Measurements from ENCODE around the gene SMC2.

Gene SMC2

GRCh38 chr9:104107799-104108198 lies 13.7 kb downstream of the SMC2 start:
- DNase-seq = no peak

- no peak for DNase-seq
Observed at GRCh38 chr9:104108315-104108714, 14.2 kb downstream of the SMC2 start.

GRCh38 chr9:104110509-104110908 lies 16.4 kb downstream of the SMC2 start:
- no peak for DNase-seq

- no peak for DNase-seq
Observed at GRCh38 chr9:104118916-104119315, 24.8 kb downstream of the SMC2 start.

GRCh38 chr9:104121022-104121421 lies 26.9 kb downstream of the SMC2 start:
- DNase-seq = no peak

GRCh38 chr9:104138243-104138868 lies 44.2 kb downstream of the SMC2 start:
- DNase-seq = no peak

- no peak for DNase-seq
Observed at GRCh38 chr9:104142799-104143549, 48.9 kb downstream of the SMC2 start.

- no peak for DNase-seq
Observed at GRCh38 chr9:104143550-104143910, 49.4 kb downstream of the SMC2 start.

GRCh38 chr9:104144336-104144735 lies 50.2 kb downstream of the SMC2 start:
- DNase-seq = no peak

- DNase-seq = no peak
Observed at GRCh38 chr9:104173067-104173466, 79.0 kb downstream of the SMC2 start.

GRCh38 chr9:104177003-104177611 lies 83.0 kb downstream of the SMC2 start:
- peak; percentile 14 for DNase-seq

- DNase-seq = no peak
Observed at GRCh38 chr9:104177676-104178075, 83.6 kb downstream of the SMC2 start.

All from NCI-H1694 (cell line).